Prostate gland (tissue), 2 donors: Measurements from ENCODE around the gene PCDHGA1. TPM values are rescaled to one million over a fixed set of nuclear protein-coding genes. Genes with fewer than 3 reads are reported as not detected.

Experiments
- DNase-seq: peaks from one replicate; pipeline ENCODE4 v3.0.0-alpha.2; 2019; ENCODE audit warnings: low spot score
- H3K27ac ChIP-seq, 2 donors: fragments of 200-600 bp; sonication (generic); 2 replicates each; pipeline ENCODE4 v1.5.1; 2017 to 2019
- H3K27me3 ChIP-seq: fragments of 200-600 bp; sonication (generic); replicated peaks from 2 replicates; pipeline ENCODE4 v1.5.1; 2019; ENCODE audit not compliant: insufficient read depth
- H3K36me3 ChIP-seq, 2 donors: fragments of 200-600 bp; sonication (generic); 1 replicate in 1 of 2; 2 replicates in 1 of 2; pipeline versions ENCODE4 v1.5.1 to v1.8.1; 2017 to 2019
- H3K4me1 ChIP-seq: fragments of 200-600 bp; sonication (generic); replicated peaks from 2 replicates; pipeline ENCODE4 v1.5.1; 2019
- H3K4me3 ChIP-seq, 2 donors: fragments of 200-600 bp; sonication (generic); 2 replicates each; pipeline ENCODE4 v1.5.1; 2017 to 2019
- H3K9me3 ChIP-seq: fragments of 200-600 bp; sonication (generic); 2 replicates; pipeline ENCODE4 v1.5.1; 2017
- CTCF ChIP-seq, 4 experiments: fragments of 200-600 bp in 2 of 4; fragments of 450-650 bp in 2 of 4; sonication (generic) in 2 of 4; IDR thresholded peaks; 1 replicate in 3 of 4; 2 replicates in 1 of 4; pipeline ENCODE4 v1.5.1; 2016 to 2019; ENCODE audit warnings: antibody characterized with exemption in 4 of 4, mild to moderate bottlenecking in 2 of 4, moderate library complexity in 2 of 4
- POLR2A ChIP-seq: fragments of 450-650 bp; IDR thresholded peaks from one replicate; pipeline ENCODE4 v1.6.1; 2016; ENCODE audit warnings: antibody characterized with exemption, mild to moderate bottlenecking
- POLR2AphosphoS5 ChIP-seq: sonication (generic); formaldehyde crosslinking; IDR thresholded peaks from one replicate; pipeline ENCODE4 v1.6.1; 2017; ENCODE audit warnings: antibody characterized with exemption
- WGBS: methylation state at CpG from one replicate; pipeline ENCODE4 v1.1.5; 2018; 5-methylcytosine and 5-hydroxymethylcytosine counted together
- intact Hi-C: fragments of 100-400 bp; cut with DNase I; formaldehyde crosslinking; loops from one replicate; pipeline ENCODE4 v1.14.2; 2022
- total RNA-seq, 2 donors: library from RNA; depleted of rRNA; stranded (reverse); fragments of >200 nt; gene quantifications; one replicate each; pipeline ENCODE4 v1.1.0, GENCODE V29; 2016

Gene PCDHGA1
- total RNA-seq, 2 donors from 2014 or later, result 0.64 to 4.8 TPM

GRCh38 chr5:141547488-141547887 is 217.2 kb downstream of the PCDHGA1 start:
- WGBS, result 100% methylated on average over 1 of the region's 1 CpG
- Histone ChIP-seq H3K27me3 (no peaks in the 10 kb centered on the region), H3K9me3 (no peaks in the 10 kb centered on the region), H3K4me1 (no peaks in the 10 kb centered on the region), H3K27ac (no peak overlapping the region), H3K4me3 (no peak overlapping the region), H3K36me3 (no peaks in the 10 kb centered on the region)
- intact Hi-C loops, result no loop called here
- no peak for TF ChIP-seq CTCF (IDR thresholded peaks at IDR 0.05)
- TF ChIP-seq POLR2AphosphoS5, result no peak
- no peak for TF ChIP-seq POLR2A
- DNase-seq, result no peak

- no peaks in the 10 kb centered on the region for H3K4me1 ChIP-seq
- no peak overlapping the region for H3K4me3 ChIP-seq
- H3K36me3 ChIP-seq, result no peaks in the 10 kb centered on the region
- DNase-seq, result no peak
- TF ChIP-seq POLR2A, result no peak
- no peak for TF ChIP-seq POLR2AphosphoS5
- no peak for TF ChIP-seq CTCF (IDR thresholded peaks at IDR 0.05)
- H3K9me3 ChIP-seq, result no peaks in the 10 kb centered on the region
- WGBS, result 96% methylated on average over 5 of the region's 5 CpGs
- no peak overlapping the region for H3K27ac ChIP-seq
- H3K27me3 ChIP-seq, result no peaks in the 10 kb centered on the region
- intact Hi-C loops, result no loop called here
Observed at GRCh38 chr5:141547921-141548320, 217.6 kb downstream of the PCDHGA1 start.

GRCh38 chr5:141557681-141558136 is 227.4 kb downstream of the PCDHGA1 start:
- DNase-seq, result peak; percentile 47
- peak; percentile 75 for TF ChIP-seq POLR2AphosphoS5
- TF ChIP-seq POLR2A, result no peak
- peak; percentile 72 to 83 (median 76) for TF ChIP-seq CTCF (IDR thresholded peaks at IDR 0.05)
- H3K27me3 ChIP-seq, result no peaks in the 10 kb centered on the region
- 56% methylated on average over 11 of the region's 11 CpGs for WGBS
- no peaks in the 10 kb centered on the region for H3K9me3 ChIP-seq
- no peaks in the 10 kb centered on the region for H3K36me3 ChIP-seq
- peaks cover 5% of the 10 kb centered on the region for H3K4me1 ChIP-seq
- peak overlapping the region; percentile 44 for H3K27ac ChIP-seq
- no peak overlapping the region for H3K4me3 ChIP-seq
- intact Hi-C loops, result loop anchor here (2.0 kb wide), 2 partner anchors 31 to 81 kb away; no protein-coding TSS in a partner anchor

- no peaks in the 10 kb centered on the region for H3K36me3 ChIP-seq
- H3K27ac ChIP-seq, result peak overlapping the region; percentile 44
- H3K4me1 ChIP-seq, result peaks cover 5% of the 10 kb centered on the region
- H3K27me3 ChIP-seq, result no peaks in the 10 kb centered on the region
- 68% methylated on average over 6 of the region's 6 CpGs for WGBS
- DNase-seq, result no peak
- intact Hi-C loops, result loop anchor here (2.0 kb wide), 1 partner anchor 81 kb away; no protein-coding TSS in a partner anchor
- no peak for TF ChIP-seq CTCF (IDR thresholded peaks at IDR 0.05)
- H3K9me3 ChIP-seq, result no peaks in the 10 kb centered on the region
- no peak overlapping the region for H3K4me3 ChIP-seq
Observed at GRCh38 chr5:141558150-141558549, 227.8 kb downstream of the PCDHGA1 start.

GRCh38 chr5:141559461-141559860 is 229.1 kb downstream of the PCDHGA1 start:
- TF ChIP-seq POLR2A (no peak), POLR2AphosphoS5 (peak; percentile 24)

More at GRCh38 chr5:141559461-141559860, 229.1 kb downstream of the PCDHGA1 start:
- peak; percentile 39 for DNase-seq
- Histone ChIP-seq H3K4me3 (no peak overlapping the region), H3K27ac (peak overlapping the region; percentile 79 to 83), H3K9me3 (no peaks in the 10 kb centered on the region), H3K4me1 (peaks cover 5% of the 10 kb centered on the region), H3K36me3 (no peaks in the 10 kb centered on the region), H3K27me3 (no peaks in the 10 kb centered on the region)
- intact Hi-C loops, result loop anchor here (2.0 kb wide), 1 partner anchor 83 kb away; no protein-coding TSS in a partner anchor
